HCT116 (cell line): ENCODE data around the gene ZNF586. TPM values are rescaled to one million over a fixed set of nuclear protein-coding genes. Genes with fewer than 3 reads are reported as not detected.

Source experiments
- ATAC-seq: fragments of 200-7000 bp; cut with Tn5 transposase; 2 replicates; pipeline ENCODE4 v1.9.1; 2020; ENCODE audit warnings: mild to moderate bottlenecking, moderate library complexity
- BruUV-seq: library from RNA; stranded (reverse); fragments of 400-500 nt; replicated peaks from 2 replicates; lab custom pipeline; 2021; lab: Mats Ljungman, UMichigan
- CTCF ChIA-PET: fragments of 300-600 bp; sonication (Branson Sonifier 250); formaldehyde crosslinking; loops from one replicate; lab custom pipeline; 2021; ENCODE audit warnings: antibody characterized with exemption; lab: Charles Lee
- POLR2A ChIA-PET: fragments of 300-600, 350-600 bp; sonication (Branson Sonifier 250); formaldehyde crosslinking; loops from one replicate; lab custom pipeline; 2021; ENCODE audit warnings: antibody characterized with exemption; lab: Charles Lee
- RAD21 ChIA-PET, 2 experiments: fragments of 300-600 bp; sonication (Branson Sonifier 250); formaldehyde crosslinking; loops; one replicate each; lab custom pipeline; 2023; ENCODE audit warnings: low total read pairs in 2 of 2; ENCODE audit not compliant: uncharacterized antibody in 2 of 2, unreplicated experiment in 2 of 2, low non-redundant PET in 1 of 2; lab: Charles Lee
- DNase-seq: peaks from one replicate; pipeline ENCODE4 v3.0.0-alpha.2; 2010; ENCODE audit warnings: low read depth, low spot score
- H2AFZ ChIP-seq: fragments of 200-600 bp; shearing (Covaris generic), sonication (generic); 2 replicates; pipeline ENCODE4 v1.6.1; 2017; ENCODE audit warnings: low read depth, mixed run types, mixed read lengths, antibody characterized with exemption, low read length; ENCODE audit not compliant: poor library complexity, severe bottlenecking
- H3K27ac ChIP-seq: 2 replicates; pipeline ENCODE4 v1.5.1; 2012; ENCODE audit warnings: low read depth, low read length
- H3K27me3 ChIP-seq: fragments of 200-600 bp; sonication (generic); 2 replicates; pipeline ENCODE4 v1.6.1; 2016; ENCODE audit warnings: mixed run types, low read length, mixed read lengths; ENCODE audit not compliant: insufficient read depth
- H3K36me3 ChIP-seq, 2 experiments: fragments of 200-500 bp in 1 of 2; fragments of 200-600 bp in 1 of 2; sonication (Bioruptor generic) in 1 of 2; sonication (generic) in 1 of 2; 2 replicates each; pipeline versions ENCODE4 v1.5.1 to v1.6.1; 2014 to 2016; ENCODE audit warnings: low read length in 2 of 2, inconsistent platforms in 1 of 2, mixed read lengths in 1 of 2, mixed run types in 1 of 2; ENCODE audit not compliant: insufficient read depth in 2 of 2, control insufficient read depth in 1 of 2
- H3K4me1 ChIP-seq, 2 experiments: fragments of 200-600 bp in 1 of 2; sonication (generic) in 1 of 2; 2 replicates each; pipeline versions ENCODE4 v1.5.1 to v1.6.1; 2012 to 2017; ENCODE audit warnings: low read length in 2 of 2, inconsistent platforms in 1 of 2, mild to moderate bottlenecking in 1 of 2, mixed read lengths in 1 of 2, mixed run types in 1 of 2, moderate library complexity in 1 of 2; ENCODE audit not compliant: insufficient read depth in 2 of 2, control insufficient read depth in 1 of 2
- H3K4me2 ChIP-seq: fragments of 200-600 bp; sonication (generic); 2 replicates; pipeline ENCODE4 v1.6.1; 2017; ENCODE audit warnings: mixed run types, low read length, mixed read lengths
- H3K4me3 ChIP-seq, 2 experiments: fragments of 200-600 bp in 1 of 2; sonication (generic) in 1 of 2; replicated peaks in 1 of 2; 2 replicates each; pipeline ENCODE4 v1.5.1; 2011 to 2016; ENCODE audit warnings: low read length in 2 of 2, control low read depth in 1 of 2, low read depth in 1 of 2, mild to moderate bottlenecking in 1 of 2, mixed read lengths in 1 of 2, mixed run types in 1 of 2
- H3K79me2 ChIP-seq: fragments of 200-600 bp; sonication (generic); 2 replicates; pipeline ENCODE4 v1.6.1; 2017; ENCODE audit warnings: mild to moderate bottlenecking, mixed run types, low read length, moderate library complexity, mixed read lengths; ENCODE audit not compliant: insufficient read depth
- H3K9ac ChIP-seq: fragments of 200-600 bp; sonication (generic); 2 replicates; pipeline ENCODE4 v1.6.1; 2016; ENCODE audit warnings: low read length, mixed read lengths
- H3K9me2 ChIP-seq: fragments of 200-600 bp; sonication (generic), shearing (Covaris generic); 2 replicates; pipeline ENCODE4 v1.6.1; 2017; ENCODE audit warnings: mixed run types, mild to moderate bottlenecking, moderate library complexity; ENCODE audit not compliant: insufficient read depth
- H3K9me3 ChIP-seq, 2 experiments: fragments of 200-500 bp in 1 of 2; fragments of 200-600 bp in 1 of 2; sonication (Bioruptor generic) in 1 of 2; sonication (generic) in 1 of 2; 2 replicates each; pipeline ENCODE4 v1.6.1; 2014 to 2017; ENCODE audit warnings: low read length in 2 of 2, mixed read lengths in 2 of 2, inconsistent platforms in 1 of 2, low read depth in 1 of 2, mild to moderate bottlenecking in 1 of 2, mixed run types in 1 of 2, moderate library complexity in 1 of 2; ENCODE audit not compliant: control insufficient read depth in 1 of 2, insufficient read depth in 1 of 2
- H4K20me1 ChIP-seq: fragments of 200-600 bp; sonication (generic), shearing (Covaris generic); 2 replicates; pipeline ENCODE4 v1.6.1; 2017; ENCODE audit warnings: mixed run types, mild to moderate bottlenecking, moderate library complexity; ENCODE audit not compliant: insufficient read depth
- CBX3 ChIP-seq: IDR thresholded peaks from 2 replicates; pipeline ENCODE4 v1.6.1; 2012; ENCODE audit warnings: low read depth
- CTCF ChIP-seq, 3 experiments: fragments of 200-600 bp in 1 of 3; sonication (generic) in 1 of 3; IDR thresholded peaks in 2 of 3; conservative IDR thresholded peaks in 1 of 3; 2 replicates each; pipeline ENCODE4 v1.5.1; 2012 to 2017; ENCODE audit warnings: low read depth in 2 of 3, low read length in 2 of 3, antibody characterized with exemption in 1 of 3, borderline replicate concordance in 1 of 3, control low read depth in 1 of 3, mild to moderate bottlenecking in 1 of 3, mixed read lengths in 1 of 3, mixed run types in 1 of 3, moderate library complexity in 1 of 3; ENCODE audit not compliant: insufficient read depth in 1 of 3
- EGR1 ChIP-seq: IDR thresholded peaks from 2 replicates; pipeline ENCODE4 v1.6.1; 2012; ENCODE audit warnings: low read depth
- ELF1 ChIP-seq: IDR thresholded peaks from 2 replicates; pipeline ENCODE4 v1.6.1; 2012; ENCODE audit warnings: low read depth, borderline replicate concordance
- EZH2 ChIP-seq: fragments of 200-600 bp; sonication (generic); IDR thresholded peaks from 2 replicates; pipeline ENCODE4 v1.6.1; 2017; ENCODE audit warnings: antibody characterized with exemption, mixed run types
- EZH2phosphoT487 ChIP-seq: fragments of 200-600 bp; IDR thresholded peaks from 2 replicates; pipeline ENCODE4 v1.6.1; 2018; ENCODE audit warnings: antibody characterized with exemption, borderline replicate concordance
- FOSL1 ChIP-seq: IDR thresholded peaks from 2 replicates; pipeline ENCODE4 v1.6.1; 2012; ENCODE audit warnings: low read depth
- JUND ChIP-seq: IDR thresholded peaks from 2 replicates; pipeline ENCODE4 v1.6.1; 2012
- MAX ChIP-seq: IDR thresholded peaks from 2 replicates; pipeline ENCODE4 v1.6.1; 2012
- POLR2AphosphoS5 ChIP-seq: IDR thresholded peaks from 2 replicates; pipeline ENCODE4 v1.6.1; 2011; ENCODE audit warnings: mild to moderate bottlenecking, low read depth, low read length, moderate library complexity
- SIN3A ChIP-seq: IDR thresholded peaks from 2 replicates; pipeline ENCODE4 v1.6.1; 2012; ENCODE audit warnings: low read depth
- SP1 ChIP-seq: IDR thresholded peaks from 2 replicates; pipeline ENCODE4 v1.6.1; 2012; ENCODE audit warnings: low read depth
- SRF ChIP-seq: IDR thresholded peaks from 2 replicates; pipeline ENCODE4 v1.6.1; 2012; ENCODE audit warnings: low read depth
- TCF7L2 ChIP-seq: IDR thresholded peaks from 2 replicates; pipeline ENCODE4 v1.7.0; 2011; ENCODE audit warnings: borderline replicate concordance, inconsistent platforms; ENCODE audit not compliant: insufficient read depth, insufficient read length; ENCODE audit errors: extremely low read depth
- YY1 ChIP-seq: IDR thresholded peaks from 2 replicates; pipeline ENCODE4 v1.6.1; 2011; ENCODE audit warnings: low read length, low read depth, moderate library complexity, mild to moderate bottlenecking; ENCODE audit not compliant: insufficient replicate concordance; ENCODE audit errors: extremely low read depth
- ZBTB33 ChIP-seq: IDR thresholded peaks from 2 replicates; pipeline ENCODE4 v1.6.1; 2011; ENCODE audit warnings: mild to moderate bottlenecking, low read length, moderate library complexity; ENCODE audit not compliant: insufficient replicate concordance; ENCODE audit errors: extremely low read depth
- ZFX ChIP-seq: fragments of 450-650 bp; IDR thresholded peaks from 2 replicates; pipeline ENCODE4 v1.6.1; 2017
- ZNF274 ChIP-seq: fragments of 200-500 bp; sonication (Bioruptor generic); IDR thresholded peaks from 2 replicates; pipeline ENCODE4 v1.6.1; 2014; ENCODE audit warnings: mild to moderate bottlenecking, low read depth, low read length, inconsistent platforms
- intact Hi-C: fragments of 100-400 bp; cut with micrococcal nuclease; formaldehyde crosslinking; loops from 2 replicates; pipeline ENCODE4 v1.10.0; 2022
- total RNA-seq: library from RNA; stranded (reverse); gene quantifications from one replicate; pipeline ENCODE4 v1.2.1, GENCODE V29; 2021; ENCODE audit not compliant: unreplicated experiment

ZNF586 gene
- total RNA-seq, 1 experiment from 2014 or later = 3.5 TPM

- no peak for TF ChIP-seq EZH2
- Histone ChIP-seq H3K9ac (no peak overlapping the region), H3K79me2 (peaks cover 48% of the 10 kb centered on the region), H3K4me1 (peaks cover 0 to 25% of the 10 kb centered on the region in 2 experiments; a peak in 3 of 4 replicates), H3K36me3 (peaks cover 0 to 7% of the 10 kb centered on the region in 2 experiments; a peak in 2 of 4 replicates), H4K20me1 (no peaks in the 10 kb centered on the region), H2AFZ (no peak overlapping the region), H3K4me3 (no peak overlapping the region), H3K4me2 (no peak overlapping the region), H3K9me2 (no peaks in the 10 kb centered on the region), H3K27me3 (no peaks in the 10 kb centered on the region), H3K9me3 (no peaks in the 10 kb centered on the region), H3K27ac (no peak overlapping the region)
- RAD21 ChIA-PET = no interaction called here
- ATAC-seq (no peak), DNase-seq (no peak)
- intact Hi-C loops = loop anchor here (5.0 kb wide), 1 partner anchor 134 kb away; the partner anchor contains the start of gene ZNF551
- BruUV-seq = no TSS peak
- POLR2A ChIA-PET = no interaction called here
- CTCF ChIA-PET = no interaction called here
Measured at GRCh38 chr19:57816652-57817051, 47.2 kb downstream of the ZNF586 start.

GRCh38 chr19:57817976-57818375 is 48.5 kb downstream of the ZNF586 start:
- CTCF ChIA-PET = no interaction called here
- RAD21 ChIA-PET = no interaction called here
- Histone ChIP-seq H4K20me1 (no peaks in the 10 kb centered on the region), H3K4me2 (no peak overlapping the region), H3K79me2 (peaks cover 53% of the 10 kb centered on the region), H3K27ac (no peak overlapping the region), H3K9me2 (no peaks in the 10 kb centered on the region), H3K4me1 (peaks cover 0 to 25% of the 10 kb centered on the region in 2 experiments; a peak in 3 of 4 replicates), H3K9me3 (no peaks in the 10 kb centered on the region), H3K27me3 (no peaks in the 10 kb centered on the region), H3K4me3 (no peak overlapping the region), H3K9ac (no peak overlapping the region), H2AFZ (no peak overlapping the region), H3K36me3 (peaks cover 0 to 5% of the 10 kb centered on the region in 2 experiments; a peak in 2 of 4 replicates)
- ATAC-seq (no peak), DNase-seq (no peak)
- POLR2A ChIA-PET = no interaction called here
- intact Hi-C loops = loop anchor here (5.0 kb wide), 1 partner anchor 136 kb away; the partner anchor contains the start of gene ZNF551
- no TSS peak for BruUV-seq
- TF ChIP-seq CTCF (IDR thresholded peaks at IDR 0.05 in 2 of 3, conservative IDR thresholded peaks at IDR 0.05 in 1 of 3; ENCODE audit: borderline replicate concordance in 1 of 3, insufficient read depth in 1 of 3, low read depth in 2 of 3, low read length in 2 of 3) = no peak
- no peak for TF ChIP-seq ZBTB33
- TF ChIP-seq SRF = no peak
- no peak for TF ChIP-seq FOSL1
- no peak for TF ChIP-seq EGR1
- no peak for TF ChIP-seq YY1
- no peak for TF ChIP-seq ZFX
- TF ChIP-seq TCF7L2 = no peak
- TF ChIP-seq ELF1 = no peak
- TF ChIP-seq EZH2phosphoT487 = no peak
- no peak for TF ChIP-seq CBX3
- TF ChIP-seq ZNF274 = no peak
- TF ChIP-seq MAX = no peak
- TF ChIP-seq POLR2AphosphoS5 = no peak
- TF ChIP-seq SIN3A = no peak
- no peak for TF ChIP-seq JUND
- TF ChIP-seq SP1 = no peak
- no peak for TF ChIP-seq EZH2
